Stomach (tissue), 4 donors: ENCODE measurements around the gene SLC35E2B.

Source experiments
- EP300 ChIP-seq: sonication (generic); formaldehyde crosslinking; IDR thresholded peaks from one replicate; pipeline ENCODE4 v1.6.1; 2017; ENCODE audit warnings: antibody characterized with exemption
- POLR2A ChIP-seq, 4 donors: fragments of 450-650 bp; IDR thresholded peaks; one replicate each; pipeline ENCODE4 v1.6.1; 2016; ENCODE audit warnings: antibody characterized with exemption in 4 of 4, control low read depth in 2 of 4, mild to moderate bottlenecking in 1 of 4, moderate library complexity in 1 of 4
- TF ChIP-seq, protein P1 (sequence below), 7 experiments: fragments of 450-650 bp in 4 of 7; fragments of 200-600 bp in 3 of 7; sonication (generic) in 3 of 7; IDR thresholded peaks; one replicate each; pipeline ENCODE4 v1.5.1; 2016 to 2019; ENCODE audit warnings: antibody characterized with exemption in 7 of 7, control low read depth in 2 of 7, mild to moderate bottlenecking in 1 of 7

DNA sequence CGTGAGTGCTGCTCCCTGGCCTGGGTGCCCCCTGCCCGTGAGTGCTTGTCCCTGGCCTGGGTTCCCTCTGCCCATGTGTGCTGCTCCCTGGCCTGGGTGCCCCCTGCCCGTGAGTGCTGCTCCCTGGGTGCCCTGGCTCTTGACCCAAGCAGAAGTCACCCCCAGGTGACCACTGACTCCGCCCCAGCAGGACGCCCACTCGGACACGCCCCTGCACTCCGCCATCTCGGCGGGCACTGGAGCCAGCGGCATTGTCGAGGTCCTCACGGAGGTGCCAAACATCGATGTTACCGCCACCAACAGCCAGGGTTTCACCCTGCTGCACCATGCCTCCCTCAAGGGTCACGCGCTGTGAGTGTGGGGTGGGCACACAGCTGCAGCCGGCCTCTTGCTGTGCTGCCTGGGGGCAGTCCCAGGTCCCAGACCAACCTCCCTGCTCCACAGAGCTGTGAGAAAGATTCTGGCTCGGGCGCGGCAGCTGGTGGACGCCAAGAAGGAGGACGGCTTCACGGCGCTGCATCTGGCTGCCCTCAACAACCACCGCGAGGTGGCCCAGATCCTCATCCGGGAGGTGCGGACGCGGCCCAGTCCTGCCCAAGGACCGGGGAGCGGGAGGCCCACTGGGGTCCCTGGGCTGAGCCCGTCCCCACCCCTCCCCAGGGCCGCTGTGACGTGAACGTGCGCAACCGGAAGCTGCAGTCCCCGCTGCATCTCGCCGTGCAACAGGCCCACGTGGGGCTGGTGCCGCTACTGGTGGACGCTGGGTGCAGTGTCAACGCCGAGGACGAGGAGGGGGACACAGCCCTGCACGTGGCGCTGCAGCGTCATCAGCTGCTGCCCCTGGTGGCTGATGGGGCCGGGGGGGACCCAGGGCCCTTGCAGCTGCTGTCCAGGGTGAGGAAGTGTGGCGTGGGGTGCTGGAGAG lies 64.5 kb downstream of the SLC35E2B start:
- TF ChIP-seq, protein P1, sequence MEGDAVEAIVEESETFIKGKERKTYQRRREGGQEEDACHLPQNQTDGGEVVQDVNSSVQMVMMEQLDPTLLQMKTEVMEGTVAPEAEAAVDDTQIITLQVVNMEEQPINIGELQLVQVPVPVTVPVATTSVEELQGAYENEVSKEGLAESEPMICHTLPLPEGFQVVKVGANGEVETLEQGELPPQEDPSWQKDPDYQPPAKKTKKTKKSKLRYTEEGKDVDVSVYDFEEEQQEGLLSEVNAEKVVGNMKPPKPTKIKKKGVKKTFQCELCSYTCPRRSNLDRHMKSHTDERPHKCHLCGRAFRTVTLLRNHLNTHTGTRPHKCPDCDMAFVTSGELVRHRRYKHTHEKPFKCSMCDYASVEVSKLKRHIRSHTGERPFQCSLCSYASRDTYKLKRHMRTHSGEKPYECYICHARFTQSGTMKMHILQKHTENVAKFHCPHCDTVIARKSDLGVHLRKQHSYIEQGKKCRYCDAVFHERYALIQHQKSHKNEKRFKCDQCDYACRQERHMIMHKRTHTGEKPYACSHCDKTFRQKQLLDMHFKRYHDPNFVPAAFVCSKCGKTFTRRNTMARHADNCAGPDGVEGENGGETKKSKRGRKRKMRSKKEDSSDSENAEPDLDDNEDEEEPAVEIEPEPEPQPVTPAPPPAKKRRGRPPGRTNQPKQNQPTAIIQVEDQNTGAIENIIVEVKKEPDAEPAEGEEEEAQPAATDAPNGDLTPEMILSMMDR (IDR thresholded peaks at IDR 0.05) = no peak
- no peak for TF ChIP-seq EP300
- TF ChIP-seq POLR2A (IDR thresholded peaks at IDR 0.05) = no peak
